Measurements from ENCODE around the gene DMD.

Gene DMD

GRCh38 chrX:33062041-33062440 lies 149.3 kb downstream of the DMD start:
- peaks cover 0 to 4% of the 10 kb centered on the region in 2 donors for H3K9me3 Mint-ChIP-seq
- H3K36me3 Mint-ChIP-seq (ENCODE audit: insufficient read depth), result no peaks in the 10 kb centered on the region
- H3K4me1 Mint-ChIP-seq (ENCODE audit: low read depth in 2 of 2), result no peaks in the 10 kb centered on the region
- DNase-seq, result no peak
- H3K27ac Mint-ChIP-seq, result no peak overlapping the region
- ATAC-seq (replicated peaks), result no peak
- H3K27me3 Mint-ChIP-seq, result no peaks in the 10 kb centered on the region
- H3K4me3 Mint-ChIP-seq, result no peak overlapping the region

GRCh38 chrX:33053001-33053400 lies 158.3 kb downstream of the DMD start:
- peaks cover 0 to 2% of the 10 kb centered on the region in 2 donors for H3K9me3 Mint-ChIP-seq
- no peaks in the 10 kb centered on the region for H3K27me3 Mint-ChIP-seq
- H3K4me3 Mint-ChIP-seq, result no peak overlapping the region

GRCh38 chrX:33045882-33046281 lies 165.5 kb downstream of the DMD start:
- ATAC-seq (replicated peaks) (no peak), DNase-seq (no peak)
- no peaks in the 10 kb centered on the region for H3K27me3 Mint-ChIP-seq
- H3K36me3 Mint-ChIP-seq (ENCODE audit: insufficient read depth), result no peaks in the 10 kb centered on the region
- no peak overlapping the region for H3K4me3 Mint-ChIP-seq
- peaks cover 0 to 2% of the 10 kb centered on the region in 2 donors for H3K9me3 Mint-ChIP-seq
- no peak overlapping the region for H3K27ac Mint-ChIP-seq
- no peaks in the 10 kb centered on the region for H3K4me1 Mint-ChIP-seq (ENCODE audit: low read depth in 2 of 2)

More at GRCh38 chrX:33053001-33053400, 158.3 kb downstream of the DMD start:
- no peak overlapping the region for H3K27ac Mint-ChIP-seq
- no peak for ATAC-seq (replicated peaks)
- no peaks in the 10 kb centered on the region for H3K36me3 Mint-ChIP-seq (ENCODE audit: insufficient read depth)
- no peak for DNase-seq
- no peaks in the 10 kb centered on the region for H3K4me1 Mint-ChIP-seq (ENCODE audit: low read depth in 2 of 2)

- Mint-ChIP-seq H3K4me3 (no peak overlapping the region), H3K4me1 (ENCODE audit: low read depth in 2 of 2) (no peaks in the 10 kb centered on the region), H3K27me3 (no peaks in the 10 kb centered on the region), H3K9me3 (peaks cover 0 to 2% of the 10 kb centered on the region in 2 donors), H3K27ac (no peak overlapping the region), H3K36me3 (ENCODE audit: insufficient read depth) (no peaks in the 10 kb centered on the region)
- ATAC-seq (replicated peaks), result no peak
- DNase-seq, result no peak
These were observed 166.1 kb downstream of the DMD start for GRCh38 chrX:33045245-33045644.

GRCh38 chrX:33041141-33041540 lies 170.2 kb downstream of the DMD start:
- no peaks in the 10 kb centered on the region for H3K36me3 Mint-ChIP-seq (ENCODE audit: insufficient read depth)
- no peak overlapping the region for H3K27ac Mint-ChIP-seq
- no peak for DNase-seq
- no peaks in the 10 kb centered on the region for H3K27me3 Mint-ChIP-seq
- ATAC-seq (replicated peaks), result no peak
- peaks cover 0 to 3% of the 10 kb centered on the region in 2 donors for H3K9me3 Mint-ChIP-seq
- H3K4me3 Mint-ChIP-seq, result no peak overlapping the region
- H3K4me1 Mint-ChIP-seq (ENCODE audit: low read depth in 2 of 2), result no peaks in the 10 kb centered on the region

GRCh38 chrX:33032700-33033099 lies 178.6 kb downstream of the DMD start:
- Mint-ChIP-seq H3K9me3 (peaks cover 0 to 2% of the 10 kb centered on the region in 2 donors), H3K36me3 (ENCODE audit: insufficient read depth) (no peaks in the 10 kb centered on the region), H3K4me1 (ENCODE audit: low read depth in 2 of 2) (no peaks in the 10 kb centered on the region), H3K27ac (no peak overlapping the region), H3K4me3 (no peak overlapping the region), H3K27me3 (no peaks in the 10 kb centered on the region)
- DNase-seq (no peak), ATAC-seq (replicated peaks) (no peak)

GRCh38 chrX:33014949-33015348 lies 196.4 kb downstream of the DMD start:
- no peaks in the 10 kb centered on the region for H3K27me3 Mint-ChIP-seq
- ATAC-seq (replicated peaks), result no peak

GRCh38 chrX:33014086-33014485 lies 197.3 kb downstream of the DMD start:
- no peak for DNase-seq
- no peak overlapping the region for H3K27ac Mint-ChIP-seq
- H3K27me3 Mint-ChIP-seq, result no peaks in the 10 kb centered on the region
- no peak for ATAC-seq (replicated peaks)
- peaks cover 5 to 7% of the 10 kb centered on the region in 2 donors for H3K9me3 Mint-ChIP-seq
- no peaks in the 10 kb centered on the region for H3K36me3 Mint-ChIP-seq (ENCODE audit: insufficient read depth)
- no peaks in the 10 kb centered on the region for H3K4me1 Mint-ChIP-seq (ENCODE audit: low read depth in 2 of 2)
- H3K4me3 Mint-ChIP-seq, result no peak overlapping the region

More at GRCh38 chrX:33014949-33015348, 196.4 kb downstream of the DMD start:
- H3K36me3 Mint-ChIP-seq (ENCODE audit: insufficient read depth), result no peaks in the 10 kb centered on the region
- no peak overlapping the region for H3K4me3 Mint-ChIP-seq
- H3K27ac Mint-ChIP-seq, result no peak overlapping the region
- H3K4me1 Mint-ChIP-seq (ENCODE audit: low read depth in 2 of 2), result no peaks in the 10 kb centered on the region
- no peak for DNase-seq
- H3K9me3 Mint-ChIP-seq, result peaks cover 5 to 7% of the 10 kb centered on the region in 2 donors

GRCh38 chrX:33001107-33001506 lies 210.2 kb downstream of the DMD start:
- Mint-ChIP-seq H3K9me3 (peaks cover 0 to 2% of the 10 kb centered on the region in 2 donors), H3K36me3 (ENCODE audit: insufficient read depth) (no peaks in the 10 kb centered on the region), H3K27ac (no peak overlapping the region), H3K27me3 (no peaks in the 10 kb centered on the region), H3K4me1 (ENCODE audit: low read depth in 2 of 2) (no peaks in the 10 kb centered on the region), H3K4me3 (no peak overlapping the region)
- no peak for ATAC-seq (replicated peaks)
- no peak for DNase-seq

- no peak overlapping the region for H3K27ac Mint-ChIP-seq
- H3K4me1 Mint-ChIP-seq (ENCODE audit: low read depth in 2 of 2), result no peaks in the 10 kb centered on the region
These were observed 212.6 kb downstream of the DMD start for GRCh38 chrX:32998776-32999175.

GRCh38 chrX:32995427-32995826 lies 215.9 kb downstream of the DMD start:
- Mint-ChIP-seq H3K4me1 (ENCODE audit: low read depth in 2 of 2) (no peaks in the 10 kb centered on the region), H3K36me3 (ENCODE audit: insufficient read depth) (no peaks in the 10 kb centered on the region), H3K4me3 (no peak overlapping the region), H3K27me3 (no peaks in the 10 kb centered on the region), H3K27ac (no peak overlapping the region), H3K9me3 (no peaks in the 10 kb centered on the region)
- DNase-seq, result no peak
- ATAC-seq (replicated peaks), result no peak

More at GRCh38 chrX:32998776-32999175, 212.6 kb downstream of the DMD start:
- Mint-ChIP-seq H3K27me3 (no peaks in the 10 kb centered on the region), H3K36me3 (ENCODE audit: insufficient read depth) (no peaks in the 10 kb centered on the region), H3K9me3 (no peaks in the 10 kb centered on the region), H3K4me3 (no peak overlapping the region)
- no peak for ATAC-seq (replicated peaks)
- DNase-seq, result no peak

GRCh38 chrX:32987142-32987541 lies 224.2 kb downstream of the DMD start:
- H3K27me3 Mint-ChIP-seq, result no peaks in the 10 kb centered on the region
- H3K27ac Mint-ChIP-seq, result no peak overlapping the region
- DNase-seq (no peak), ATAC-seq (replicated peaks) (no peak)
- H3K4me3 Mint-ChIP-seq, result no peak overlapping the region
- no peaks in the 10 kb centered on the region for H3K9me3 Mint-ChIP-seq
- H3K4me1 Mint-ChIP-seq (ENCODE audit: low read depth in 2 of 2), result no peaks in the 10 kb centered on the region
- H3K36me3 Mint-ChIP-seq (ENCODE audit: insufficient read depth), result no peaks in the 10 kb centered on the region

- Mint-ChIP-seq H3K9me3 (no peaks in the 10 kb centered on the region), H3K4me1 (ENCODE audit: low read depth in 2 of 2) (no peaks in the 10 kb centered on the region), H3K27me3 (no peaks in the 10 kb centered on the region), H3K27ac (no peak overlapping the region), H3K4me3 (no peak overlapping the region), H3K36me3 (ENCODE audit: insufficient read depth) (no peaks in the 10 kb centered on the region)
- no peak for DNase-seq
- ATAC-seq (replicated peaks), result no peak
These were observed 225.8 kb downstream of the DMD start for GRCh38 chrX:32985544-32985943.

- Mint-ChIP-seq H3K4me3 (no peak overlapping the region), H3K36me3 (ENCODE audit: insufficient read depth) (no peaks in the 10 kb centered on the region), H3K4me1 (ENCODE audit: low read depth in 2 of 2) (no peaks in the 10 kb centered on the region), H3K27ac (no peak overlapping the region), H3K27me3 (no peaks in the 10 kb centered on the region), H3K9me3 (peaks cover 0 to 5% of the 10 kb centered on the region in 2 donors)
- DNase-seq, result no peak
- ATAC-seq (replicated peaks), result no peak
These were observed 244.5 kb downstream of the DMD start for GRCh38 chrX:32966821-32967355.

- ATAC-seq (replicated peaks) (no peak), DNase-seq (no peak)
- Mint-ChIP-seq H3K9me3 (peaks cover 0 to 3% of the 10 kb centered on the region in 2 donors), H3K4me1 (ENCODE audit: low read depth in 2 of 2) (no peaks in the 10 kb centered on the region), H3K4me3 (no peak overlapping the region), H3K27ac (no peak overlapping the region), H3K36me3 (ENCODE audit: insufficient read depth) (no peaks in the 10 kb centered on the region), H3K27me3 (no peaks in the 10 kb centered on the region)
These were observed 257.2 kb downstream of the DMD start for GRCh38 chrX:32954125-32954524.
